NCI-H446 treated with DMSO at 0.1 percent for 48 hours (cell line): ENCODE results near the gene TMEM40.
A peak's percentile ranks its signal among the peaks of the same experiment; 100 is the strongest.
"Not testable (repeated sequence)": the region's sequence is repeated elsewhere in the genome, so short reads cannot be mapped to it uniquely, and the experiment has no call there.

Experiments used
- DNase-seq: peaks from one replicate; lab custom pipeline; 2025; lab: John Stamatoyannopoulos, UW

The TMEM40 gene

DNA sequence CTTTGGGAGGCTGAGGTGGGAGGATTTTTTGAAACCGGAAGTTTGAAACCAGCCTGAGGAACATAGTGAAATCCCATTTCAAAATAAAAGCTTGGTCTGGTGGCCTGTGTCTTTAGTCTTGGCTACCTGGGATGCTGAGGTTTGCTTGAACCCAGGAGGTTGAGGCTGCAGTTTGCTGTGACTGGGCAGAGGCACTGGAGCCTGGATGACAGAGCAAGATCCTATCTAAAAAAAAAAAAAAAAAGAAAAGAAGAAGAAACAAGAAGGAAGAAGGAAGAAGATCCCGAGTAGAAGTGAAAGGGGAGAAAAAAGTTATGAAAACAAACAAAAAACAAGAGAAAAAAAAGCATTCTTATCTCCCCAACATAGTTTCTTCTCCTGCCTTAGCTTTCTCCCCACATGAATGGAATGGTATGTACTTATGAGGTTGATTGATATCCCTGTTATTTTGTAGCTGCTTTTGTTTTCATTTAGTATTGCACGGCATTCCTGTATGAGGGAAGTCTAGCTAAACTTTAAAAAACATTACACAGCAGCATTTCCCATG is 42.4 kb downstream of the TMEM40 start:
- DNase-seq = no peak

DNA sequence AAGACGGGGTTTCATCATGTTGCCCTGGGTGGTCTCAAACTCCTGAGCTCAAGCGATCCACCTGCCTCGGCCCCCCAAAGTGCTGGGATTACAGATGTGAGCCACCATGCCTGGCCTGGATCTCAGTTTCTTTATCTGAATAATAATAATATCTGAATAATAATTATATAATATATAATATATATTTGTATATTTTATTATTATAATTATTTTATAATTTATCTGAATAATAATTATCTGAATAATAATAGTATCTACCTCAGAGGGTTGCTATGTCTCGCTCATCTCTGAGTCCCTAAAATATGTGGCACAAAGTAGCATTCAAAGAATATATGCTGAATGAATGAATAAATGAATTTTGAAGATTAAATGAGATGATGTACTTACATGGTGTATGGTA is 44.8 kb downstream of the TMEM40 start:
- no peak for DNase-seq

DNA sequence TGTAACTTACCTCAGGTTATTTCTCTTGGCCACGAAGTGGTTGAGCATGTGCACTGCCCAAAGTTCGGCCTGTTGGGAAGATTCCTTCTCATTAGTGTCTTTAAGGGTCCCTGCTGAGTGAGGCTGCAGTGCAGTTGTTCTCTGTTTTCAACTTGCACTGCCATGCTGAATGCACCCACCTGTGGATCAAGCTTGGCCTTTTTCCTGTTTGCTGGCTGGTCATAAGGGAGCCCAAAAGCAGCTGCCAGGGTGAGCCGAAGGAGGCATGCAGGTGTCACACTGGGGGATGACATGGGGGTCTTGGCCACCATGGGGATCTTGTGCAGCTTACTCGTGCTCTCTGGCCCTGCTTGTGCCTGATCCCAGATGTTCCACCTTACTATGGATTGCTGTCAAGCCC is 49.0 kb downstream of the TMEM40 start:
- DNase-seq = no peak

GRCh38 chr3:12709334-12709733 is 49.7 kb downstream of the TMEM40 start:
- no peak for DNase-seq

DNA sequence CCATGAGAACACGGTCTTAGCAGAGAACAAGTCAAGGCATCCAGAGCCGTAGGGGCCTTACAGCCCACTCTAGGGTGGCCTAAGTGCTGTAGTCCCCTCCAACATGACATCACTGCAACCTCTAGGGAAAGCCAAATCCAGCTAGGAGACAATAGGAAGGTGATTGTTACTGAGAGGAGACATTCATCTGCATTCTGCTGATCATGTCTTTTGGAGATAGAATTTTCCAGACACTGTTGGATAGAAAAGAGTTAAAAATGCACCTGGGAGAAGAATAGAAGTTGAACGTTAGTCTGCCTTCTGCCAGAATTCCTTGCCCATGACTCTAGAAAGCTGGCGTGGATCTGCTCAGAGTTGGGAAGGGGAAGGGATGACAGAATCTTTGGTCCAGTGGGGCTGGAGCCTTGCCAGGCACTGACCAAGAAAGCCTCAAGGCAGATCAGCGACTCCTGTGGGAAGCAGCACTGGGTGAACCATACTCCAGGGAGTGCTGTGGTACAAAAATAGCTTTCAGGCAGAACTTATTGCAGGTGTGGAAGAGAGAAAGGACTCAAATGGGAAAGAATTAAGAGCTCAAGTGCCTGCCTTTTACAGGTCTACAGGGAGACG is 50.4 kb downstream of the TMEM40 start:
- no peak for DNase-seq

DNA sequence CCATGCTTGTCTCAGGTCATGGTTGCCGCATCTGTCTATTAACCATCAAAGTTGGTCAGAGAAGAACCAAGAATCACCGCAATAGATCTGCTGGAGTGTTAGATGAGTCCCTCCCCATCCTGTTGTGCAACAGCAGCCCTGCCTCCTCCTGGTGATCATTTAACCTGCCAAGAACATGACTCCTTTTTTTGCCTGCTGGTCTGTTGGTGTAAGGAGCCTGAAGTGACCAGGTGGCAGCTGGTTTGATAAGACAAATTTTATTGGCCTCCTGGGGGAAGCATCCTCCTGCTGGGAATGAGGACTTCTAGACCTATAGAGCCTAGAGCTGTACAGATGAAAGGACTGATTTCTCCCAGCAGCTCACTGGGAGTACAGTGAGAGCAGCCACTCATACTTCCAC is 51.6 kb downstream of the TMEM40 start:
- DNase-seq = no peak

DNA sequence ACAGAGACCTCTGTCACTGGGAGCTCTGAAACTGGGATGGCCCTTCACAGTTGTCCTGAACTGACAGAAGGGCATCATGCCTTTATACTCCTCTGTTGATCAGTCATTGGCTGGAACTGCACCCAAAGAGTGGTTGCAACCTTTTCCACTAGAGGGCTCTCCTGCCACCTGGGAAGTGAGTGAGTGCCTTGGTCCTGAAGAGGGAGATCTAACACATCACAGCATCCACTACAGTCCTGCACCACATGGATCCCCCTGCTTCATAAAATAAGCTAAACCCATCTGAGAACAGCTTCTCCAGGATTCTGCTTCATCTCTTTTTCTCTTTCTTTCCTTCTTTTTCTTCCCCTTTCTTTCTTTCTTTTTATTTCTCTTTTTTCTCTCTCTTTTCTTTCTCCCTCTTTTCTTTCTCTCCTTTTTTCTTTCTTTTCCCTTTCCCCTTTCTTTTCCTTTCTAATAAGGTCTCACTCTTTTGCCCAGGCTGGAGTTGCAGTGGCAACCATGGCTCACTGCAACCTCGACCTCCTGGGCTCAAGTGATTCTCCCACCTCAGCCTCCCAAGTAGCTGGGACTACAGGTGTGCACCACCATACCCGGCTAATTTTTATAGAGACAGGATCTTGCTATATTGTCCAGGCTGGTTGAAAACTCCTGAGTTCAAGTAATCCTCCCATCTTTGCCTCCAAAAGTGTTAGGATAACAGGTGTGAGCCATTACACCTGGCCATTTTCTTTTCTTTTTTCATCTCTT is 52.4 kb downstream of the TMEM40 start:
- DNase-seq = peak; percentile 11

DNA sequence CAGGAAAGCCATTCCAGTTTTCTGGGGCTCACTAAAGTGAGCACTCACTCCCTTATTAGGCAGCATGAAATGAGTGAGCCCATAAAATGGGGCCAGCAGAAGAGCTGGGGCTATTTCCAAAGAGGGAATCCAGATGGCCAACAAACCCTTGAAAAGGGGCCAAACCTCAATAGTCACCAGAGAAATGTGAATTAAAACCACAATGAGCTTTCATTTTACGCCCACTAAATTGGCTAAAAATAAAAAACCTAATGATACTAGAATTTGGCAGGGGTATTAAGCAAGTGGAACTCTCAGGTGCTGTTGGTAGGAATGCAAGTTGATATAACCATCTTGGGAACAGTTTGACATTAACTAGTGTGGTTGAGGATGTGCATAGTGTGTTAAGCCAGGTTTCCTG is 53.1 kb downstream of the TMEM40 start:
- DNase-seq = no peak

- DNase-seq = no peak
Measured at GRCh38 chr3:12705374-12705926, 53.6 kb downstream of the TMEM40 start.

GRCh38 chr3:12702501-12702900 is 56.6 kb downstream of the TMEM40 start:
- DNase-seq = no peak

DNA sequence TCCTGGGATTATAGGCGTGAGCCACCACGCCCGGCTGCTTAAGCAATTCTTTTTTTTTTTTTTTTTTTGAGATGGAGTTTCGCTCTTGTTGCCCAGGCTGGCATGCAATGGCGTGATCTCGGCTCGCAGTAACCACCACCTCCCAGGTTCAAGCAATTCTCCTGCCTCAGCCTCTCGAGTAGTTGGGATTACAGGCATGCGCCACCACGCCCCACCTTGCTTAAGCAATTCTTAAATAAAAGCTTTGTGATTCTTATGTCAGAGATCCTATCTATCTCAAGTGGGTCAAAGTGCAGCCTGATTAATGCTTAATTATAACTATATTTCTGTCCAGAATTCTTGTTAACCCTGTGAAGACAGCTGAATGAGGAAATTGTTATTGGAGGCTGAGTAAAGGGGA is 57.5 kb downstream of the TMEM40 start:
- DNase-seq = not testable (repeated sequence)

GRCh38 chr3:12700800-12701199 is 58.3 kb downstream of the TMEM40 start:
- no peak for DNase-seq

DNA sequence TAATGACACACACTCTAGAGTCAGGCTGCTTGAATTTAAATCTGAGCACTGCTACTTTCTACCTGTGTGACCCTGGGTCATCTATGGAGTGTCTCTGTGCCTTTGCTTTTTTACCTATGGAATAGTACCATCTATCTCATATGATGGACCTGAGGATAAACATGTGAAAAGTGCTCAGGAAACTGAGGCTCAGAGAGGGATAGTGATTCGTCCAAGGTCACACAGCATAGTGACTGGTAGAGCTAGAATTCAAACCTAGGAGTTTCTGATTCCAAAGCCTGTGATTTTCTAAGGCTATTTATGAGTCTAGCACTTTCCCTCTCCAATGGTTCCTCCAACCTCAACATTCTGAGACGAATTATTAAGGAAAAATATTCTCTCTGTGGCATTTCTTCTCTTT is 63.1 kb downstream of the TMEM40 start:
- DNase-seq = no peak

GRCh38 chr3:12695112-12695511 is 63.9 kb downstream of the TMEM40 start:
- DNase-seq = no peak

DNA sequence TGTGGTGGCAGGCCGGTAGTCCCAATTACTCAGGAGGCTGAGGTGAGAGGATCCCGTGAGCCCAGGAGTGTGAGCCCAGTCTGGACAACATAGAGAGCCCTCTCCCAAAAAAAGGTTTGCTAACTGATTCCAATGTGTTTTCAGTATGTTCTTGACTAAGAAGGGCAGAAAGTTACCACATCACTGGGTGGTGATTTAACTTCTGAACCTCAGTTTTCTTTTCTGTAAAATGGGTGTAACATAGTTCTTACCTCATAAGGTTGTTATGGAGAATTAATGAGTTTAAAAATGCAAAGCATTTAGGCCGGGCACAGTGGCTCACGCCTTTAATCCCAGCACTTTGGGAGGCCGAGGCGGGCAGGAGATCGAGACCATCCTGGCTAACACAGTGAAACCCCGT is 66.6 kb downstream of the TMEM40 start:
- no peak for DNase-seq

DNA sequence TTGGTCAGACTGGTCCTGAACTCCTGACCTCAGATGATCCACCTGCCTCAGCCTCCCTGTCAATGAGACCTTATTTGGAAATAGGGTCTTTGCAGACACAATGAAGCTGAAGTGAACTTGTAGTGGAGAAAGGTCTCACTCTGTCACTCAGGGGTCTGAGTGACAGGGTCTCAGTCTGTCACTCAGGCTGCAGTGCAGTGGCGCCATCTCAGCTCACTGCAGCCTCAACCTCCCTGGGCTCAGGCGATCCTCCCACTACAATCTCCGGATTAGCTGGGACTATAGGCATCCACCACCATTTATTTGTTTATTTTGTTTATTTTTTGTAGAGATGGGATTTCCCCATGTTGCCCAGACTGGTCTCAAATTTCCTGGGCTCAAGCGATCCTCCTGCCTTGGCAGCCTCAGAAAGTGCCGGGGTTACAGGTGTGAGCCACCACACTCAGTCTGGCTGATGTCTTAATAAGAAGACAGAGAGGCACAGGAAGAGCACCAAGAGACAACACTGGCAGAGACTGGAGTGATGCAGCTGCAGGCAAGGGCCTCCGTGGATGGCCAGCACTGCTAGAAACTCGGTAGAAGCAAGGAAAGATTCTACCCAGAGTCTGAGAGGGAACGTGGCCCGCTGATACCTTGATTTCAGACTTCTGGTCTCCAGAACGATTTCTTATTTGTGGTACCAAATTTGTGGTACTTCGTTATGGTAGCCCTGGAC is 68.9 kb downstream of the TMEM40 start:
- no peak for DNase-seq

- DNase-seq = no peak
Measured at GRCh38 chr3:12687948-12688347, 71.1 kb downstream of the TMEM40 start.

- DNase-seq = no peak
Measured at GRCh38 chr3:12686096-12686495, 73.0 kb downstream of the TMEM40 start.
